Osteocyte (in vitro differentiated cells): ENCODE data around the gene MYL6B. TPM values are rescaled to one million over a fixed set of nuclear protein-coding genes. Genes with fewer than 3 reads are reported as not detected.
A peak's percentile ranks its signal among the peaks of the same experiment; 100 is the strongest.
"Not testable (repeated sequence)": the region's sequence is repeated elsewhere in the genome, so short reads cannot be mapped to it uniquely, and the experiment has no call there.

Source experiments
- DNase-seq: peaks from one replicate; pipeline ENCODE4 v3.0.0; 2021; ENCODE audit warnings: mixed read lengths; ENCODE audit not compliant: unreplicated experiment; ENCODE audit errors: extremely low spot score
- H3K27ac Mint-ChIP-seq: one replicate; pipeline ENCODE4 v1.8.0; 2021; ENCODE audit warnings: mild to moderate bottlenecking, mixed read lengths; ENCODE audit not compliant: unreplicated experiment
- H3K27me3 Mint-ChIP-seq: one replicate; pipeline ENCODE4 v1.8.0; 2021; ENCODE audit warnings: mixed read lengths; ENCODE audit not compliant: unreplicated experiment
- H3K36me3 Mint-ChIP-seq: one replicate; pipeline ENCODE4 v1.8.0; 2021; ENCODE audit warnings: mixed read lengths; ENCODE audit not compliant: unreplicated experiment
- H3K4me1 Mint-ChIP-seq: one replicate; pipeline ENCODE4 v1.8.0; 2021; ENCODE audit warnings: mixed read lengths; ENCODE audit not compliant: unreplicated experiment
- H3K4me3 Mint-ChIP-seq: one replicate; pipeline ENCODE4 v1.8.0; 2021; ENCODE audit warnings: mild to moderate bottlenecking, moderate library complexity, mixed read lengths; ENCODE audit not compliant: unreplicated experiment
- H3K9me3 Mint-ChIP-seq: one replicate; pipeline ENCODE4 v1.8.0; 2021; ENCODE audit warnings: mixed read lengths; ENCODE audit not compliant: unreplicated experiment
- total RNA-seq: library from RNA; stranded (reverse); gene quantifications from 2 replicates; pipeline ENCODE4 v1.2.1, GENCODE V29; 2021
- TF ChIP-seq, protein P1 (sequence below): fragments of 200-600 bp; sonication (generic); IDR thresholded peaks from 2 replicates; pipeline ENCODE4 v1.5.0; 2021; ENCODE audit warnings: antibody characterized with exemption, mild to moderate bottlenecking, moderate library complexity

The MYL6B gene
- total RNA-seq, 1 donor from 2014 or later, result 123 TPM

DNA sequence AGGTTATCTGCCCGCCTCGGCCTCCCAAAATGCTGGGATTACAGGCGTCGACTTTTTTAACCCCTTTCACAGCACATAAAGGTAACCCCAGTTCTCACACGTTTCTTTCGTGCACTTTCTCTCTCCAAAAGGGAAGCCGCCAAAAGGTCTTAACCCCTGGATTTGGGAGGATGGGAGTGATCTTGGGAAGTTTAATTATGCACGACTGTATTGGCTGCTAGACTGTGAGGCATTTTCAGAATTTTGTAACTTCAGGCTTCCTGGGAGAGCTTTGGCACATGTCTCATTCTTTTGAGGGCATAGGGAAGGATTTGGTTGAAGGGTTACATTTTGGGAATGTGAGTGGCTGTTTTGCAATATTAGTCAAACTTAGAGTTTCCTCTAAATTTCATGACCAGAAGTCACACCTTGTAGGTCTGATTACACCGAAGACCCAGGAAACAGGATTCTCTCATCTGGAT is 38.3 kb downstream of the MYL6B start:
- Mint-ChIP-seq H3K4me1 (peaks cover 38% of the 10 kb centered on the region), H3K4me3 (peak overlapping the region; percentile 98), H3K9me3 (no peaks in the 10 kb centered on the region), H3K27me3 (no peaks in the 10 kb centered on the region), H3K36me3 (peaks cover 11% of the 10 kb centered on the region), H3K27ac (peak overlapping the region; percentile 100)
- DNase-seq, result no peak
- TF ChIP-seq, protein P1, sequence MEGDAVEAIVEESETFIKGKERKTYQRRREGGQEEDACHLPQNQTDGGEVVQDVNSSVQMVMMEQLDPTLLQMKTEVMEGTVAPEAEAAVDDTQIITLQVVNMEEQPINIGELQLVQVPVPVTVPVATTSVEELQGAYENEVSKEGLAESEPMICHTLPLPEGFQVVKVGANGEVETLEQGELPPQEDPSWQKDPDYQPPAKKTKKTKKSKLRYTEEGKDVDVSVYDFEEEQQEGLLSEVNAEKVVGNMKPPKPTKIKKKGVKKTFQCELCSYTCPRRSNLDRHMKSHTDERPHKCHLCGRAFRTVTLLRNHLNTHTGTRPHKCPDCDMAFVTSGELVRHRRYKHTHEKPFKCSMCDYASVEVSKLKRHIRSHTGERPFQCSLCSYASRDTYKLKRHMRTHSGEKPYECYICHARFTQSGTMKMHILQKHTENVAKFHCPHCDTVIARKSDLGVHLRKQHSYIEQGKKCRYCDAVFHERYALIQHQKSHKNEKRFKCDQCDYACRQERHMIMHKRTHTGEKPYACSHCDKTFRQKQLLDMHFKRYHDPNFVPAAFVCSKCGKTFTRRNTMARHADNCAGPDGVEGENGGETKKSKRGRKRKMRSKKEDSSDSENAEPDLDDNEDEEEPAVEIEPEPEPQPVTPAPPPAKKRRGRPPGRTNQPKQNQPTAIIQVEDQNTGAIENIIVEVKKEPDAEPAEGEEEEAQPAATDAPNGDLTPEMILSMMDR, result no peak

- H3K27me3 Mint-ChIP-seq, result no peaks in the 10 kb centered on the region
- H3K4me3 Mint-ChIP-seq, result no peak overlapping the region
- H3K9me3 Mint-ChIP-seq, result no peaks in the 10 kb centered on the region
- H3K4me1 Mint-ChIP-seq, result peaks cover 41% of the 10 kb centered on the region
- TF ChIP-seq, protein P1, result no peak
- peak overlapping the region; percentile 83 for H3K27ac Mint-ChIP-seq
- DNase-seq, result no peak
- peaks cover 2% of the 10 kb centered on the region for H3K36me3 Mint-ChIP-seq
These were observed 40.2 kb downstream of the MYL6B start for GRCh38 chr12:56192582-56192981.

GRCh38 chr12:56193025-56193578 is 40.7 kb downstream of the MYL6B start:
- Mint-ChIP-seq H3K27me3 (no peaks in the 10 kb centered on the region), H3K4me3 (peak overlapping the region; percentile 19), H3K4me1 (peaks cover 36% of the 10 kb centered on the region), H3K9me3 (no peaks in the 10 kb centered on the region), H3K27ac (peak overlapping the region; percentile 83), H3K36me3 (peaks cover 2% of the 10 kb centered on the region)
- peak; percentile 89 for DNase-seq
- TF ChIP-seq, protein P1, result peak; percentile 83

DNA sequence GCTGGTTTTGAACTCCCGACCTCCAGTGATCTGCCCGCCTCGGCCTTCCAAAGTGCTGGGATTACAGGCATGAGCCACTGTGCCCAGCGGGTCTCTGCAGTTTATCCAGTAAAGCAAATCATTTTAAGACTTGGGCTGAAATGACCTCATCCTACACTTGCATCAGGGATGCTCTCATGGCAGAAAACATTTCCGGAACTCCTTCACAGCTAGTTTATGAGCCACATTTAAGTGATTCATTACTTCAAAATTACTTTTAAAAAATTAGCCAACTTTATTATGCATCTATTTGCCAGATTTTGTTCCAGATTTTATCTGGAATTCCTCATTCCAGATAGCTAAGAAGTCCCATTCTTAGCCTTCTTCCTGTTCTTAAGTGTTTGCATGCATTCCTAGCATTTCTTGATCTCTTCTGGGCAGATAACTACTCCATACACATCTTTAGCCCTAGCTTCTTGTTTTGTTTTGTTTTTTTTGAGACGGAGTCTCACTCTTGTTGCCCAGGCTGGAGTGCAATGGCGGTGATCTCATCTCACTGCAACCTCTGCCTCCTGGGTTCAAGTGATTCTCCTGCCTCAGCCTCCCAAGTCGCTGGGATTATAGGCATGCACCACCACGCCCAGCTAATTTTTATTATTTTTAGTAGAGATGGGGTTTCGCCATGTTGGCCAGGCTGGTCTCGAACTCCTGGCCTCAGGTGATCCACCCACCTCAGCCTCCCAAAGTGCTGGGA is 44.6 kb downstream of the MYL6B start:
- H3K4me3 Mint-ChIP-seq, H3K9me3 Mint-ChIP-seq, DNase-seq, H3K36me3 Mint-ChIP-seq, H3K27me3 Mint-ChIP-seq: not testable (repeated sequence)
- H3K27ac Mint-ChIP-seq, result peak overlapping the region; percentile 87
- peaks cover 22% of the 10 kb centered on the region for H3K4me1 Mint-ChIP-seq

- no peaks in the 10 kb centered on the region for H3K9me3 Mint-ChIP-seq
- H3K27me3 Mint-ChIP-seq, result no peaks in the 10 kb centered on the region
- no peak overlapping the region for H3K4me3 Mint-ChIP-seq
- H3K36me3 Mint-ChIP-seq, result no peaks in the 10 kb centered on the region
- H3K4me1 Mint-ChIP-seq, result peaks cover 19% of the 10 kb centered on the region
- TF ChIP-seq, protein P1, result no peak
- H3K27ac Mint-ChIP-seq, result no peak overlapping the region
- no peak for DNase-seq
These were observed 45.7 kb downstream of the MYL6B start for GRCh38 chr12:56197921-56198635.
